ENCODE measurements around the gene RALGAPA2.

RALGAPA2 gene

DNA sequence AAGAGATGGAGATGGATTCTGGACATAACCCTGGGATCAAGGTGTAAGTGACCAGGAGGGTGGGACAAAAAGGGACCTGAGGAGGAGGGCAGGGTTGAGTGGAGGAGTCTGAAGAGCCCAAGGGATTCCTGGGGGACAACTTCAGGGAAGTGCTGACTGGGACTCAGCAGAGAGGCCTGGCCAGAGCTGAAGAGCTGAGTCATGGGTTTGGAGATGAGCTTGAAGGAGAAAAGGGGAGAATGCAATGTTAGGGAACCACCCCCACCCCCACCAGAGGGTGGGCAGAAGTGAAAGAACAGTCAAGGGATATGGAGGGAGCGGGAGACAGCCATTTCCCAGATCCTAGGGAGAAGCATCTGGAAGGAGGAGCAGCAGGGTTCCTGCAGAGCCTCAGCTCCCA lies 289.3 kb downstream of the RALGAPA2 start:
- no peak for DNase-seq

DNA sequence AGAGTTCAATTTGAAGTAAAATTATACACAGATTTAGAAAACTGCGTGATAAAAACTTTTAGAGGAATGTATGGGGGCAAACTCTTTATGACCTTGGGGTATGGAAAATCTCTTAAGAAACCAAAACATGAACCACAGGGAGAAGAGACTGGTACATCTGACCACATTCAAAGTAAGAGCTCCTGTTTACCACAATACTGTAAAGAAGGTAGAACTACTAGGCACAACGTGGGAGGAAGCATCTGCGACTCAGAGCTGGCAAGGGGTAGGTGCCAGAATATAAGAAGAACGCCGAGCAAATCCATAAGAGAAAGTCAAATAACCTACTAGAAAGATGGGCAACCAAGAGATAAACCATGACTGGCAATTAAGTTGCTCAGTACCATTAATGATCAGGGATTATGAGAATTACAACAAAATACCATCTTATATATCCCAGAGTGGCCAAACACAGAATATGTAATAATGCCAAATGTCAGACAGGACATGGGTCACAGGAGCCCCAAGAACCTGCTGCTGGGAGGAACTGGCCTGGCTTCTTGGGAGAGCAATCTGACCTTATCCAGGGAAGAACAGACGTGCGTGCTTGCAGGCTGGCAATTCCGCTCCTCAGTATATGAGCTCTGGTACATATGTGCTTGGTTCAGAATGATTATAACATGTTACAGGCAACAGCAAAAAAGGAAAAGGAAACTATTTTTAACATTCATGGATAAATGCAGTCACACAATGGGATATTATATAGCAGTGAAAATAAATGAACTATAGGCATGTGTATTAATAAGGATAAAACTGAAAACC lies 294.4 kb downstream of the RALGAPA2 start:
- no peak for DNase-seq

DNA sequence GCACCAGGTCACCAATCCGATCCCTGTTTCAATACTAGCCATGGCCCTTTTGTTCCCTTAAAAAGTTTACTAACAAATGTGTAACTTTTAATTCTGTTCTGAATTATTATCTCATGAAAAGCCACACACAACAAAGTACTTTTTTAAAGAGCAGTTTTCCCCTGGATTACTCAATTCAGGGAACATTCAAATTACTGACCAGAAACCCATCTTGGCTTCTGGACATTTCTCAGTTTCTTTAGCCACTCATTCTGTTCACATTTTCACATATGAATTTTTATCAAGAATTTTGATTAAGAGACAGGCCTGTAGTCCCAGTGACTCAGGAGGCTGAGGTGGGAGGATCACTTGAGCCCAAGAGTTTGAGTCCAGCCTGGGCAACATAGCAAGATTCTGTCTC lies 297.1 kb downstream of the RALGAPA2 start:
- DNase-seq: no peak

DNA sequence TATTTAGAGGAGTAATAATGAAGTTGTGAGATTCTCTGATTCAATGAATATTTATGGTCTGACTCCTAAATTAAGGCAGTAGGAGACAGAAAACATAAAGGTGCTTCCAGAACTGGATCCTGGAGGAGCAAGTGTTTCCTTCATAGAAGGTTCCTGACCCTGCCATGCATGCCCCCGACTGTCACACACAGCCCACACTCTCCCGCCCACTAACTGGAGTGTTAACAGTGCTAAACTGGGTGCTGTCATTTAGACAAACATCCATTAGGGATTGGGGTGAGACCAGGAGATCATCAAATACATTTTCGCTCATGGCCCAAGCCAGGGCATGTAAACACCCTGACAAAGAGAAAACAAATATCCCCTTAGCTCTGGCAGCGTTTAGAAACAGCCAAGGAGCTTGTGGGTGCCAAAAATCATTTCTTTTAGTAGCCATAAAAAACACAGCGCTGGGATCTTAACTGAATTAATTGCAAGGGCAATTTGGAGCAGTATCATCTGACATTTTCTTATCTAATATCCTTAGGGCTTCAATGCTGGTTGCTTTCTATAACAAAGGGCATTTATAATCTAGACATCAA lies 297.7 kb downstream of the RALGAPA2 start:
- DNase-seq: no peak

DNA sequence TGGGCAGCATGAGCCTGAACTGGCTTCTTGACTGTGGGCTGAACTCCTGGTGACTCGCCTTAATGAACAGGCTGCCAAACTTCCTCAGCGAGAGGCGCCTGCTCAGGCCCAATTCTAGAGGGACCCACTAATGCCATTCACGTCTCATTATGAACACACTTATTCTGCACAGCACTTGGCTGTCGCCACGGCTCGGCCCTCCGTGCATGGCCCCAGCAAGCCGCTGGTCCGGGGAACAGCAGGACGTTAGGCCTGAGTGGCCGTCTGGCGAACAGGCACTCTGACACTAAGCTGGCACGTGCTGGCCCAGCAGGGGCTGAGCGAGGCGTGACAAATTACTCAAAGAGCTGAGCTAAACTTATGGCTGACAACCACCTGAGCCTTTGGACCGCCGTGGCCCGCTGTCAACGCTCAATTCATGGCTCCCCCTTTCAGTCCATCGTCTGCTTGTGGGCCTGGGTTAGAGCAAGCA lies 298.6 kb downstream of the RALGAPA2 start:
- DNase-seq: no peak

DNA sequence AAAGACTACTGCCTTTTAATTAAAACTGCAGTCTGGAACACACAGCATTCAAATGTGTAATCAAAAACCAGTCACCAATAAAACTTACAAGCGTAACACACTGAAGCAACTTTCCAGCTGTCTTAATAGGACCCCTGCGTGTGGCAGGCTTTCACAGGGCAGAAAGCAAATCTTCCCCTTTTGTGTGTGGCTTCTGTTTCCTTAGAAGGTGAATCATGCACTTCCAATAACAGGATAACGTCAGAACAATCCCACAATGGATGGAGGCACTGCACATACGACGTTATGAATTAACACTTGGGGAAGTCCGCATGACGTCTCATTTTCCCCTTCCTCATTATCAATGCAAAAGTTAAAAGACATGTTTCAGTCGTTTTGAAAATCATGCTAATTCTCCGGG lies 299.7 kb downstream of the RALGAPA2 start:
- DNase-seq: no peak

DNA sequence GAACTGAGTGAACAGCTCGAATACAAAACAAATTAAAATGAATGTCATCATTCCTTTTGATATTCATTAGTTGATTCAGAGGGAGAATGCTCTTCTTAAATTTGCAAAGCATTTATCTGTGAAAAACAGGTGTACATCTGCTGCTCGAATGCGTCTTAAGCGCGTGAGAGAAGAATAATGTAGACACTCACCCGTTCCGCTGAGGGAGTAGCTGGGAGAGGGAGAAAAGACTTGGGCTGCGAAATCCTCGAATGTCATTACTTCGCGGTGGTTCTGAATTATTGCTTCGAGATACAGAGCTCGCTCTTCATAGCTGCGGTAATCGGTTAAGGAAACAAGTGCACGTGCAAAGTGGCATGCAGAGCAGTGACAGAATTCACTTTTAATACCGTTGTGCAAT lies 300.6 kb downstream of the RALGAPA2 start:
- DNase-seq: no peak

DNA sequence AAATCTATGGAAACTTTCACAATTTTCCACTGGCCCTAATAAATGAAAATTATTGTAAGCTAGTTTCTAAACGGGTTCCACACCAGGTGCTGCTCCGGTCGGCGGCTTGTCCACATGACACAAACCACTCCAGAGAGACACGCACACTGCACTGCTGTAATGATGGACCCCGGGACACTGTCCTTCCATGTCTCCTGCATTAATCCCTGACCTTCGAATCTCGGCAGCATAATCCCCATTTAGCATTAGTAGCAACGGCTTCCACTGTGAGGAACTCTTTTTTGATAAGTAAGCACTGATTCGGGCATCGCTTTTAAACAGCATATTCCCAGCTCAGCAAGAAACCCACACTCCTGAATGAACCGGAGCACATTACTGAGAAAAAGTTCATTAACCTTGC lies 301.0 kb downstream of the RALGAPA2 start:
- no peak for DNase-seq

DNA sequence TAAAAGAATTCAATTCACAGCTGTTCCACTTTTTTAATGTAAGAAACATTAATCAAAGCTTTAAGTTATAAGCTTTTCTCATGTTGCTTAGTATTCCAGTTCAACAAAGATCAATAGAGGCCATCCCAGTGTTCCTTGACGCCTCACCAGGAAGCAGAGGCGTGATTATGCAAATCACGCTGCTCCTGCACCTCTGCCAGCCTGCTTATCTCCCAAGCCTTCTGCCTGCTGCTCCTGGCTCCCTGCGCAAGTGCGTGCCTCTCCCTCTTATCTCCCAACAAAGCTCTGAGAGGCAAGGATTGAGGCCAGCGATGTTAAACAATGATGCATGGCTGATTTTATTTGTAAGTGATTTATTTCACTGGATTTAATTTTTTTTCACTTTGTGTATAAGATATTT lies 301.8 kb downstream of the RALGAPA2 start:
- DNase-seq: no peak

DNA sequence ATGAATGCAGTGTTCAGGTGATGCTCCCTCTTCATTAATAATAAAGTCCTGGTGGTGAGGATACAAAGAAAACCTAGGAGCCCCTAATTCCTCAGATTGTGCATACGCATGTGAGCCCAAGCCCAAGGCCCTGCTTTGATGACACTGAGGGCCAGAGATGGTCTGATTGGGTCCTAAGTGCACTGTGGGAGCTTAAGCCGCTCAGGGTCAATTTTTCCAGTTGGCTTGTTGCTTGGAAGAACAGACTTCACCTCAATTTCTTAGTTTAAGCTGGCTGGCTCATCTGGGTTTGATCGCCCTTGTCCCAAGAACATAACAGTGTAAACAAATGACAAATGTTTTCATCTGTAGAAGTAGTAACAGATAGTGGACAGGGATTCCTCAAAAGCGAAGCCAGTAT lies 303.1 kb downstream of the RALGAPA2 start:
- no peak for DNase-seq

DNA sequence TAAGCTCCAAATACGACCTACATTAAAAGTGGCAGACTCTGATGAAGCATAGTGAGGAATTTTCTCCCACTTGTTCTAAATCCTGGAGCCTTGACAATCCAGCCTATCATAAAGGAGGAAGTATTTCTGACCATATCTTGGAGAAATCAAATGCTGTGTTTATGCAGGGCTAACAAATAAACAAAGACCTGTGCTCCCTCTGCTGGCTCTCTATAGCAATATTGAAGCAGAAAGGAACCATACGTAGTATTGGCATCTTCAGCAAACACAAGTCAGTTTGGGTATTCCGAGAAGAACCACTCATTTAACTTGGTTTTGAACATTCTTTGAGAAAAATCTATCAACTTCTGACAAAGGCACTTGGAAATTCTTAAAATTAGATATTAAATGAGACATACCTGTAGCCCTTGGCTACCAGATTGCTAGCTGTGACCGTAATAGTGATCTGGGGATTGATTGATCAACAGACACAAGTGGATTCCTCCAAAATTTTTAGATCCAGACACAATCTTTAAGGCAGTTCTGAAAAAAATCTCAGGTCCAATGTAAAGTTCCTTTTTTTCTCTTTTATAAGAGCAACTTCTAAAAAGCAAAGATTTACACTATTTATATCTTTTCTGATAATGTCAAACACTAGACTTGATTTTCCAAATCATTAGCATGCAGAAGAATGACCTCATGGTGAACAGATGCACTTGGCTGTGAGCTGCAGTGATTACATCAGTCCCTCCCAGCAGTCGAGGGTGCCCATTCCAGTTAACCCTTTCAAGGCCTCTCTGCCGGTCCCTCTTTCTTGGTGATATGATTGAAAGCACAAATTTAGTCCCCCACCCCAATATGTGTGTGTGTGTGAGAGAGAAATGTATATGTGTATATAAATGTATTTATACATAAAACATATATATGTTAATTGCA lies 304.3 kb downstream of the RALGAPA2 start:
- DNase-seq: no peak

DNA sequence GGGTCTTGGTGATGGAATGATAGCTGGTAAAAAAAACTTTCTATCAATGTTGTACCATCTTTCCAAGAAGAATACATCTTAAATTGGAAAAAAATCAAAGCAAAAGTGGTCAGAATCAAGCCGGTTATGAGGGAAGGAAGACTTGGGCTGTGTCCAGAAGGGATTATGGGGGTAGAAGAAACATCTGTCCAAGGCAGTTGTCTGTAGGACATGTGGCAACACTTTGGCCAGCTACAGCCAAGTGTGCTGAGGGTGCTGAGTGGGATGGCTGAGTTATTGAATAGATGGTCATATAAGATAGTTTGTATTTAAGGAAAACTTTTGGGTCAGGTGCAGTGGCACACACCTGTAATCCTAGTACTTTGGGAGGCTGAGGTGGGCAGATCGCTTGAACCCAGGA lies 306.1 kb downstream of the RALGAPA2 start:
- DNase-seq: no peak

DNA sequence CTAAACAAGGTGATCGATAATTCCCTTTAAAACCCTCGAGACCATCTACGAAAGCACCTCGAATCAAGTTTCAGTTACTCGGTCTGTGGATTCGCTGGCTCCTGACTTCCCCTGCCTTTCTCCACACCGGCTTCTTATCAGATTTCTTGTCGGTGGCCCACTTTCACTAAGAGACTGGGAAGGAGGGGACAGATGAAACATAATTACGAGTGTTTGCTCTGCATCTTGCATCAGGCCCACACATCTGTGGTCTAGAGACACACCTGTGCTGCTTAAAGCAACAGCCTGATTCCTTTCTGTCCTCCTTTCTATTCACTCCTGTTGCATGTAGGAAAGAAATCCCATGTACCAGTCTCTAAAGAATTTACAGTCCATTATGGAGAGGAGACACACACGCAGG lies 306.8 kb downstream of the RALGAPA2 start:
- no peak for DNase-seq

DNA sequence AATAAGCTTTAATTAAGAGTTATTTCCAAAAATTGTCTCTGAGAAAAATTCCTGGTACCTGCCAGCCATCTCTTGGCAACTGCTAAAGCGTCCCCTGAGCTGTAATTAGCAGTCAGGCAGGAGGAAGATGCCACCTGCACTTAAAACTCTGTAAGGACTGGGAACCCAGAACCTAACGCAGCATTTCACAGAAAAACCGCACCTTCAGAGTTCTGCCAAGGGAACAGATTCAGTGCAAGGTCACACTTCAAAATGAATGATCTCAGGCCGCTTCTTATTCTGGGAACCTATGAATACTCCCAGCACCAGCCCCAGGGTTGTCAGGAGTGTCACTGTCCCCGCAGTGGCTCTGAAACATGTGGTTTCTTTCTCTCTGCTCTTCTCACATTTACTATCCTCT lies 307.8 kb downstream of the RALGAPA2 start:
- no peak for DNase-seq

DNA sequence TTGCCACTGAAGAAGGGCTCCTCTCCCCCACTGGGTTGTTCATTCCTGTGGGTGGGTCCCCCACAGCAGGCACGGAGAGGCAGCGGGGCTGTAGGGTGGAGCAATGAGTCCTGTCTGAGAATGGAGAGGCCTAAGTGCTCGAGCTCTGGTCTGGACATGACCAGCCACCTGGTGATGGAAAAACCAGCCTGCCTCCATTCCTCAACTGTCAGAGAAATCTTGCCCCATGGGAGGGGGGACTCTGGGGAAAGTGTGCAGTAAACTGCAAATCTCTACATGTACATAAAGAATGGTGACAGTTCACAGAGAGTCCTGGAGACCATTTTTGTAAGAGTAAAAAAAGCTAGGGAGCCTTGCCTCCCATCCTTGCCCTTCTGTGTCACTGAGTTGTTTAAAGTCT lies 310.5 kb downstream of the RALGAPA2 start:
- no peak for DNase-seq

DNA sequence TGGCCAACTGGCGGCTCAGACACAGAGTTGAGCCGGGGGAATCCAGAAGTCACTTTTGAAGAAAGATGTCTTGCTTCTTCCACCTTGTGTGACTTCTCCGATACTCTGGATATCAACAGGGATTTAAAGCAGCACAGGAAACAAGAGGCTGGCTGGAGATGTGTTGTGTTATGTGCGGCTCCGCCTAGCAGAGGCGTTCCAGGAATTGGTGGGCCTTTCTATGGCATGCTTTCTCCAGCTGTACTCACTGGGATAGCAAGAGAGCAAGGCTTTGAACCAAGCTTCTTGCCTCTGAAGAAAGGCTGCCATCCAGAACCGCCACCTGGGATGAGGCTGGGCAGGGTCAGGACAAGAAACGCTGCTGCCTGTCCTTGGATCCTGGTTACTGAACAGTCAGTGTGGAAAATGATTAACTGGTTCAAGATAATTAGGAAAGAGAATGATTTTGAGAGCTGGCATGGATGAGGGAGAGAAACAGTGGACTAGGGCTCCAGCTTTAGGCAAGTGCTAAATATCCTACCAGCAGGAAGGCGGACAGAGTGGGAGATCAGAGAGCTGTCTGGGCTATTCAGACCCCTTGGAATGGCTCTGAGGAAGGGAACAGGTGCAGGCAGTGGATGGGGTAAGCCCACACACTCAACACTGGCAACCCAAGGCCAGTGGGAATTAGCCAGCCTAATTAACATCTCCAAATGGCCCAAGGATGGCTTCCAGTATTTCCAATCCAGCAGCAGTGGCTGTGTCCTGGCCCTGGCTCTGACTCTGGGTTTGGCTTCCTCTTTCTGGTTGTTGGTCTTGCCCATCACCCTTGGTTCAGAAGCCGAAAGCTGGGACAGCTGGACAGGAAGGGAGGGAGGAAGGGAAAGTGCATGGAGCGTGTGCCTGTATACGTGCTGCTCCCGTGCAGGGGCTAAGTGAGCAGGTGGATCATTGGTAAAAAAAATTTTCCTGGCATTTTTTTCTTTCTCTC lies 312.6 kb downstream of the RALGAPA2 start:
- DNase-seq: no peak

DNA sequence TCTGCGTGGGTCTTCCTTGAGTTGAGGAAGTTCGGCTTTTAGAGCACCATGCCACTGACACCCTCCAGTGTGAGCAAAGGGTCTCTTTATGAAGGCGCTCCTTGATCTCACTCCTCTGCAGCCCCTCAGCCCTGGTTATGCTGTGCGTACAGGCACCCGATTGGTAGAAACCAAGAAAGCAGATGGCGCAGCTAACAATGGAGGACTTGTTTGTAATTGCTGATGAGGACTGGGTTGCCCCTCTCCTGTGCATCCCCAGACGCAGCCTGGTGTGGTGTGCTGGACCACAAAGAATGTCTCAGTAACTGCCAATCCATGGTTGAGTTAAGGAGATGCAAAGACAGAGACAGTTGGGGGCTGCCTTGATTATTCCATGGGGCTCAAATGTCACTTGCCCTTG lies 314.3 kb downstream of the RALGAPA2 start:
- no peak for DNase-seq

DNA sequence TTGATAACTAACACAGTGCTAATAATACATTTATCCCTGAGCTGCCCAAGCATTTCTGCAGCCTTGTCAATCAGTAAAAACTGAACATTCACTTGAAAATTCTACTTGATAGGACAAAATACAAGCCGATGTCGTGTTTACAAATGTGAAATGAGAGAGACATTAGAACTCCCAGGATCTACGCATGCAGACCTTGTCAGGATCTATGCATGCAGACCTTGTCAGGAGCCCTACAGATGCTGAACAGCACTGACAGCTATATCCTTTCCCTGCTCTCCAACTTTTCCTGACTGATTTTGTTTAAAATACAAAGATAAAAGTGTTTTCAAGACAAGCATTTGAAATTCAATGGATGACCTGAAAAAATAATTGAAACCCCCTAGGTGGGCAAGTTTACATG lies 315.6 kb downstream of the RALGAPA2 start:
- no peak for DNase-seq

DNA sequence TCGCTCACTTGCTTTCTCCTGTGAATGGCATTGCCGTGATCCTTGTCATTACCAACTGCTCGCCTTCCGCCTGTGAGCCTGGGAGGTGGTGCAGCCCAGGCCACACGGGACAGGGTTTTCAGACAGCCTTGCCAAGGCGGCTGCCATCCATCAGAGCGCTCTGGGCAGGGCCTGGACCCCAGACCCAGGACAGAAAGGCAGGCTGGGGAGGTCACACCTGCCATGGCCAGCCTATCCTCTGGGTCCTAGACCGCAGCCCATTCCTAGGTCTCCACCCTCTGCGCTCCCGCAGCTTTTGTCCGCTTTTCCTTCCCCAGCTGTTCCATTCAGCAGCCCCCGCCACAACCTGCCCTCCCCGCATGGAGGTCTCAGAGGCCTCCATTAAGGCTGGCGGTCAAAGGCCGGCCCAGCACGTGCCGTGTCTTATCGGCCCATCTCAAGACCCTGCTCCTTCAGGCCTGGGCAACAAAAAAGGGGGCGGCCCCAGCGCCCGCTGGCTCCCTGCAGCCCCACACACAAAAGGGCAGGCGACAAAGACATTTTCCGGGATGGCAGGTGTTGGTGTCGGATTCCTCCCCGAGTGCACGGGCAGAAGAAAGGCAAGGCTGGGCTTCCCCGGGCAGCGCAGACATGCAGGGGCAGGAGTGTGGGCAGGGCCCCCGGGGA lies 316.4 kb downstream of the RALGAPA2 start:
- no peak for DNase-seq

DNA sequence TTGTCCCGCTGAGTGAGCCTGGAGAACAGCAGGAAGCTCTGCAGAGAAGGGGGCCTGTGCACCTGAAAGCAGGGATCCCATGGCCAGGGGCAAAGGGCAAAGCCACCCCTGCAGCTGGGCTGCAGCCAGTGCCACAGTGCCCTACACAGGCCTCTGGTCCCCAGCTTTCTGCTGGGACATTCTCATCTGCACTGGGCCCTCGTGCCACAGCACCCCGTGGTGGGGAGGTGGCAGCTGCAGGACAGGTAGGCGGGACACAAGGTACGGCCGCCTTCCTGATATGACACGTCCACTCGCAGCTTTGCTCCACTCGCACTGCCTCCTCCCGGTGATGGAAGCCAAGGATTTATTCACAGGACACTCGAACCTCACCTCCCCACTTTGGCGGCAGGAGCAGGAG lies 317.4 kb downstream of the RALGAPA2 start:
- no peak for DNase-seq

DNA sequence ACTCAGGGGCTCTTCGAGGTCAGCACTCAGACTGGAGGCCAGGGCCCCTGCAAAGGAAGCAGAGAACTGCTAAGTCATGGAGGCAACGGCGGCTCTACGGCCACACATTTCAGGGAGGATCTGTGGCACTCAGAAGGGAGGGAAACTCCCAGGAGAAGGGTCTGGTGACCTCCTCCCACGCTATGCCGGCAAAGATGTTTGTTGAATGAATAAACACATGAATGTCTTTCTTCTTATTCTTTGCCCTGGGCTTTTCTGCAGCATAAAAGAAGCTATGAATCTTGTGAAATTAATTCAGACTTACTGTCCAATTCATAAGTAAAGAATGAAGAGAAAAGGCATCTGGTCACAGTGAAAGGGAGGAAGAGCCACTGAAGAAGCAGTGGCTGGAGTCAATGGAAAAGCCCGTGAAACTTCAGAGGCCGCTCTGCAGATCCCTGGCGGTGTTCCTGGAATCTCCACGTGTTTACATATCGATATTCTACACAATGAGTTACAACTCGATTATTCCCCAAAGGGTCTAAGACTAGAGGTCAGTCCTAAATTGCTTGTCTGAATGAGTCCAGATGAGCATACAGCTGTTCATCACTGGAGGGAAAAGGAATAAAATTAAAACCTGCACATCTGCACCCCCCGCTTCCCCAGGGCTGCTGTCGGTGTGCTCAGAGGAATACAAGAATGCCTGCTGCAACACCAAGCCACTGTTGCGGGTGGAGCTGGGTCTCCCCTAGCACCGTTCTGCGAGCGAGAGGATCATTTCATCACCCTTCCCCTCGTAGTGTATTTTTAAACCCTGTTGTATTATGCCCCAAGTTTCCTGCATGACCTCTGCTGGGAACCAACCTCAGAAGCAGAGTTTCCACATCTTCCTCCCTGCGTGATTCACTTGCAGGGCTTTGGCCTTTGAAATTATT lies 319.0 kb downstream of the RALGAPA2 start:
- no peak for DNase-seq
